Spleen (tissue), 11 donors: ENCODE measurements around the gene CIAO2B. TPM values are rescaled to one million over a fixed set of nuclear protein-coding genes. Genes with fewer than 3 reads are reported as not detected.

ENCODE experiments used
- DNase-seq: peaks from one replicate; pipeline ENCODE4 v3.0.0-alpha.2; 2020
- H3K27ac ChIP-seq, 8 donors: fragments of 200-600 bp; sonication (generic) in 7 of 8; 1 replicate in 4 of 8; 2 replicates in 4 of 8; pipeline versions ENCODE4 v1.5.0 to v1.8.0; 2016 to 2021; ENCODE audit warnings: inconsistent platforms in 4 of 8, mild to moderate bottlenecking in 4 of 8, moderate library complexity in 1 of 8
- H3K27me3 ChIP-seq, 7 donors: fragments of 200-600 bp; sonication (generic) in 6 of 7; replicated peaks in 1 of 7; 1 replicate in 4 of 7; 2 replicates in 3 of 7; pipeline versions ENCODE4 v1.5.0 to v1.8.0; 2016 to 2021; ENCODE audit warnings: inconsistent platforms in 3 of 7, mild to moderate bottlenecking in 1 of 7
- H3K36me3 ChIP-seq, 6 donors: fragments of 200-600 bp; sonication (generic) in 5 of 6; 1 replicate in 4 of 6; 2 replicates in 2 of 6; pipeline versions ENCODE4 v1.5.0 to v1.8.0; 2016 to 2021; ENCODE audit warnings: inconsistent platforms in 2 of 6
- H3K4me1 ChIP-seq, 6 donors: fragments of 200-600 bp; sonication (generic) in 5 of 6; 1 replicate in 3 of 6; 2 replicates in 3 of 6; pipeline versions ENCODE4 v1.5.0 to v1.8.0; 2016 to 2021; ENCODE audit warnings: inconsistent platforms in 3 of 6
- H3K4me3 ChIP-seq, 8 donors: fragments of 200-600 bp; sonication (generic) in 7 of 8; 1 replicate in 4 of 8; 2 replicates in 4 of 8; pipeline versions ENCODE4 v1.5.0 to v1.8.0; 2016 to 2021; ENCODE audit warnings: inconsistent platforms in 4 of 8, mild to moderate bottlenecking in 4 of 8, moderate library complexity in 2 of 8
- H3K9me3 ChIP-seq, 8 donors: fragments of 200-600 bp; sonication (generic) in 7 of 8; 1 replicate in 4 of 8; 2 replicates in 4 of 8; pipeline versions ENCODE4 v1.5.0 to v1.8.0; 2016 to 2021; ENCODE audit warnings: inconsistent platforms in 4 of 8
- CTCF ChIP-seq, 11 experiments: fragments of 200-600 bp in 7 of 11; fragments of 450-650 bp in 4 of 11; sonication (generic) in 4 of 11; IDR thresholded peaks in 8 of 11; conservative IDR thresholded peaks in 3 of 11; 1 replicate in 7 of 11; 2 replicates in 4 of 11; pipeline versions ENCODE4 v1.4.0 to v1.8.0; 2016 to 2021; ENCODE audit warnings: antibody characterized with exemption in 11 of 11, inconsistent platforms in 4 of 11, mild to moderate bottlenecking in 1 of 11
- POLR2A ChIP-seq, 3 donors: fragments of 450-650 bp; IDR thresholded peaks; one replicate each; pipeline ENCODE4 v1.5.1; 2017; ENCODE audit warnings: antibody characterized with exemption in 3 of 3, mild to moderate bottlenecking in 1 of 3
- POLR2AphosphoS5 ChIP-seq, 3 donors: sonication (generic); formaldehyde crosslinking; IDR thresholded peaks; one replicate each; pipeline ENCODE4 v1.5.1; 2017; ENCODE audit warnings: antibody characterized with exemption in 3 of 3
- WGBS, 5 donors: extraction: QIAGEN DNeasy Blood & Tissue Kit in 3 of 5; methylation state at CpG; one replicate each; pipeline versions ENCODE4 v1.1.5 to v1.1.7; 2013 to 2018; 5-methylcytosine and 5-hydroxymethylcytosine counted together
- intact Hi-C: fragments of 100-400 bp; cut with DNase I; formaldehyde crosslinking; loops from one replicate; pipeline ENCODE4 v1.15.0; 2023; ENCODE audit warnings: low total_unique reads
- polyA plus RNA-seq, 3 donors: library from polyadenylated mRNA; stranded (reverse); fragments of 200-250 nt; gene quantifications; one replicate each; pipeline ENCODE4 v1.2.1, GENCODE V29; 2013
- total RNA-seq, 7 donors: library from RNA; depleted of rRNA in 3 of 7; stranded (reverse); fragments of >200 nt in 3 of 7; fragmentation: NEBNext Ultra II Directional in 4 of 7; extraction: Animal tissue kit (Norgen Biotek cat#: 25700) in 4 of 7; gene quantifications; one replicate each; pipeline versions ENCODE4 v1.1.0 to v1.2.1, GENCODE V29; 2016 to 2021
- donor health status: healthy with polysubstance abuse.
- donor health status: DM: no; HTN: no; CAD: no; lungs with moderate emphysema.
- donor health status: DM: no; HTN: no; CAD: no.
- donor health status: Bipolar disorder and iron deficiency.
- donor health status: healthy.
- donor health status: DM: no; HTN: no; CAD: no.
- donor health status: DM: yes; HTN: yes; CAD: no.

CIAO2B gene
- total and polyA plus RNA-seq, 10 donors, result 46.8 to 168 (median 58.1) TPM

GRCh38 chr16:66919569-66920298 lies 14.5 kb downstream of the CIAO2B start:
- Histone ChIP-seq H3K4me3 (no peak overlapping the region), H3K9me3 (no peaks in the 10 kb centered on the region), H3K27me3 (peaks cover 0 to 62% (median 13%) of the 10 kb centered on the region in 7 donors), H3K27ac (no peak overlapping the region), H3K4me1 (peaks cover 0 to 8% (median 5%) of the 10 kb centered on the region in 6 donors), H3K36me3 (no peaks in the 10 kb centered on the region)
- 47 to 83% (median 66%) methylated on average over 3 to 5 of the region's 5 CpGs for WGBS, 5 donors
- DNase-seq, result no peak
- TF ChIP-seq POLR2A (IDR thresholded peaks at IDR 0.05) (no peak), CTCF (IDR thresholded peaks at IDR 0.05 in 8 of 11, conservative IDR thresholded peaks at IDR 0.05 in 3 of 11) (no peak), POLR2AphosphoS5 (IDR thresholded peaks at IDR 0.05) (no peak)
- intact Hi-C loops, result no loop called here

GRCh38 chr16:66918803-66919568 lies 15.2 kb downstream of the CIAO2B start, which contains the start of gene CDH16:
TSS of gene CDH16 (minus strand) at chr16:66918885. CDS start at chr16:66918065, 820 bp downstream.
- peaks cover 0 to 2% (median 0%) of the 10 kb centered on the region in 6 donors for H3K4me1 ChIP-seq
- H3K36me3 ChIP-seq, result no peaks in the 10 kb centered on the region
- no peak within 1 kb of the TSS for H3K4me3 ChIP-seq
- TF ChIP-seq CTCF (IDR thresholded peaks at IDR 0.05 in 8 of 11, conservative IDR thresholded peaks at IDR 0.05 in 3 of 11) (no peak), POLR2A (IDR thresholded peaks at IDR 0.05) (no peak), POLR2AphosphoS5 (IDR thresholded peaks at IDR 0.05) (no peak)
- H3K27me3 ChIP-seq, result peaks cover 0 to 54% (median 6%) of the 10 kb centered on the region in 7 donors
- intact Hi-C loops, result no loop called here
- 69 to 87% (median 77%) methylated on average over 7 of the region's 7 CpGs for WGBS, 5 donors
- no peak within 1 kb of the TSS for H3K27ac ChIP-seq
- DNase-seq, result no peak
- H3K9me3 ChIP-seq, result no peaks in the 10 kb centered on the region

GRCh38 chr16:66918355-66918754 lies 15.8 kb downstream of the CIAO2B start:
- Histone ChIP-seq H3K9me3 (no peaks in the 10 kb centered on the region), H3K4me3 (no peak overlapping the region), H3K36me3 (no peaks in the 10 kb centered on the region), H3K27me3 (peaks cover 0 to 48% (median 0%) of the 10 kb centered on the region in 7 donors), H3K4me1 (no peaks in the 10 kb centered on the region), H3K27ac (no peak overlapping the region)
- intact Hi-C loops, result no loop called here
- WGBS, 5 donors, result 80 to 92% (median 87%) methylated on average over 6 of the region's 6 CpGs
- no peak for TF ChIP-seq POLR2AphosphoS5 (IDR thresholded peaks at IDR 0.05)
- TF ChIP-seq CTCF (IDR thresholded peaks at IDR 0.05 in 8 of 11, conservative IDR thresholded peaks at IDR 0.05 in 3 of 11), result no peak
- TF ChIP-seq POLR2A (IDR thresholded peaks at IDR 0.05), result no peak
- no peak for DNase-seq

GRCh38 chr16:66917741-66918140 lies 16.5 kb downstream of the CIAO2B start:
- Histone ChIP-seq H3K36me3 (no peaks in the 10 kb centered on the region), H3K4me3 (no peak overlapping the region), H3K4me1 (no peaks in the 10 kb centered on the region), H3K9me3 (no peaks in the 10 kb centered on the region), H3K27me3 (peaks cover 0 to 42% (median 0%) of the 10 kb centered on the region in 7 donors), H3K27ac (no peak overlapping the region)
- no peak for TF ChIP-seq POLR2AphosphoS5 (IDR thresholded peaks at IDR 0.05)
- TF ChIP-seq POLR2A (IDR thresholded peaks at IDR 0.05), result no peak
- no peak for TF ChIP-seq CTCF (IDR thresholded peaks at IDR 0.05 in 8 of 11, conservative IDR thresholded peaks at IDR 0.05 in 3 of 11)
- DNase-seq, result no peak
- intact Hi-C loops, result no loop called here
- WGBS, 5 donors, result 84 to 95% (median 87%) methylated on average over 8 to 9 of the region's 9 CpGs
